GM11168 (cell line): ENCODE results near the gene RRAGC.

Experiments used
- in situ Hi-C: fragments of 300-500 bp; cut with MboI; formaldehyde crosslinking; loops from one replicate; pipeline ENCODE4 v1.12.0; 2022; ENCODE audit warnings: low sequenced_read_pairs; ENCODE audit not compliant: unreplicated experiment

RRAGC gene

DNA sequence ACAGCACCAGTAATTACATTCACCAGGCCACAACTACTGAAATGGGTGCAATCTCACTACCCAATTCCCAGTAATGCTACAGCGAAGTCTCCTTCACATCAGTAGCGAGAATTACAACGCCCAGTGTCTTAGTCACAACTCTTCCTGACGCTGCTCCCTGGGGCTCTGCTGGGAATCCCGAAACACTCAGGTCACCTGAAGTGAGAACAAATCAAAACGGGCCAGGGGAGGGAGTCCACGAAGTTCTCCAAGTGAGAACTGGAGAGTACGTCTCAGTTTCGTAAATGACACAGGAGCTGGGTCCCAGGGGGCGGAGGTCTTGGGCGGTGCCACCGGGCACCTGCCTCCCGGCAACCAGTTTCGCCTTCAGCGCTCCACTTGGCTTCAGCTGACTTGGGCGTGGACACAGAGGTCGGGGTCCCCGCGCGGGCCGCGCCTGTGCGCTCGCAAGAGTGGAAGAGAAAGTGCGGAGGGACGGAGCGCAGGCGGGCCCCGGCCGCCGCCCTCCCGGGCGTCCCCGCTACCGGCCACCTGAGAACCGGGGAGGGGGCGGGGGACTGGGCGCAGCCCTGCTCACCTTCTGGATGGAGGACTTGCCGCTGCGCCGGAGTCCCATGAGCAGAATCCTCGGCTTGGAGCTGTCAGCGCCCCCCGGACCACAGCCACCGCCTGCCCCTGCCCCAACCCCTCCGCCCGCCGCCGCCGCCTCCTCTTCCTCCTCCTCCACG, 575 bp downstream of the RRAGC start:
- in situ Hi-C loops: no loop called here

DNA sequence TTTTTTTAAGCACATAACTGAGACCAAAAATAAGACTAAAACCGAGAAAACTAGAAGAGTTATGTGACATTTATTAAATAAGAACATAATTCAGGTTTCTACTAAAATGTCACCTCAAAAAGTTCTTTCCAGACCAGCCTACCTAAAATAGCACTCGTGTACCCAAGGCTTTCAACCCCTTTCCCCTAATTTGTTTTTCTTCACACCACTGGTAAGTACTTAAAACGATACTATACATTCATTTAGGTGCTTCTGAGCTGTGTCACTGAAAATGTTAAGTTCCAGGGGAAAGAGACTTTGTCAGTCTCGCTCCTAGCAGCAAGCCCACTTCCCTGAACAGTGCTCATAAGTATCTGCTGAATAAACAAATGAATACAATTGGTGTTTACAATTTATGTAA, 6.8 kb downstream of the RRAGC start:
- in situ Hi-C loops: no loop called here

- in situ Hi-C loops: loop anchor here (25.0 kb wide), 1 partner anchor 836 kb away; the partner anchor contains the start of genes FHL3 and UTP11
Observed at GRCh38 chr1:38848071-38848470, 11.5 kb downstream of the RRAGC start.

GRCh38 chr1:38846210-38846609, 13.4 kb downstream of the RRAGC start:
- in situ Hi-C loops: loop anchor here (25.0 kb wide), 1 partner anchor 834 kb away; the partner anchor contains the start of genes FHL3 and UTP11

DNA sequence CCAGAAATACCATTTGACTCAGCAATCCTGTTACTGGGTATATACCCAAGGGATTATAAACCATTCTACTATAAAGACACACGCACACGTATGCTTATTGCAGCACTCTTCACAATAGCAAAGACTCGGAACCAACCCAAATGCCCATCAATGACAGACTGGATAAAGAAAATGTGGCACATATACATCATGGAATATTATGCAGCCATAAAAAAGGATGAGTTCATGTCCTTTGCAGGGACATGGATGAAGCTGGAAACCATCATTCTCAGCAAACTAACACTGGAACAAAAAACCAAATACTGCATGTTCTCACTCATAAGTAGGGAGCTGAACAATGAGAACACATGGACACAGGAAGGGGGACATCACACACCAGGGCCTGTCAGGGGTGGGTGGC, 14.5 kb downstream of the RRAGC start:
- in situ Hi-C loops: loop anchor here (25.0 kb wide), 1 partner anchor 833 kb away; the partner anchor contains the start of genes FHL3 and UTP11

GRCh38 chr1:38840281-38840680, 19.3 kb downstream of the RRAGC start:
- in situ Hi-C loops: loop anchor here (25.0 kb wide), 1 partner anchor 828 kb away; the partner anchor contains the start of genes FHL3 and UTP11

- in situ Hi-C loops: loop anchor here (25.0 kb wide), 1 partner anchor 827 kb away; the partner anchor contains the start of genes FHL3 and UTP11
Observed at GRCh38 chr1:38839363-38839762, 20.2 kb downstream of the RRAGC start.

DNA sequence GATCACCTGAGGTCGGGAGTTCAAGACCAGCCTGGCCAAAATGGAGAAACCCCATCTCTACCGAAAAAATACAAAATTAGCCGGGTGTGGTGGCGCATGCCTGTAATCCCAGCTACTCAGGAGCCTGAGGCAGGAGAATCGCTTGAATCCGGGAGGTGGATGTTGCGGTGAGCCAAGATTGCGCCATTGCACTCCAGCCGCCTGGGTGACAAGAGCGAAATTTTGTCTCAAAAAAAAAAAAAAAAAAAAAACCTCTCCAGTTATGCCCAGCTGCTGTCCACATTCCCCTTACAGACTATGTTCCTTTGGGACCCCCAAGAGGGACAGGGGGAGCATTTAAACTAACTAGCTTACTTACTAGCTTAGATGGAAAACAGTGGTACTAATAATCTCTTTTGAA, 23.3 kb downstream of the RRAGC start:
- in situ Hi-C loops: loop anchor here (25.0 kb wide), 1 partner anchor 824 kb away; the partner anchor contains the start of genes FHL3 and UTP11

DNA sequence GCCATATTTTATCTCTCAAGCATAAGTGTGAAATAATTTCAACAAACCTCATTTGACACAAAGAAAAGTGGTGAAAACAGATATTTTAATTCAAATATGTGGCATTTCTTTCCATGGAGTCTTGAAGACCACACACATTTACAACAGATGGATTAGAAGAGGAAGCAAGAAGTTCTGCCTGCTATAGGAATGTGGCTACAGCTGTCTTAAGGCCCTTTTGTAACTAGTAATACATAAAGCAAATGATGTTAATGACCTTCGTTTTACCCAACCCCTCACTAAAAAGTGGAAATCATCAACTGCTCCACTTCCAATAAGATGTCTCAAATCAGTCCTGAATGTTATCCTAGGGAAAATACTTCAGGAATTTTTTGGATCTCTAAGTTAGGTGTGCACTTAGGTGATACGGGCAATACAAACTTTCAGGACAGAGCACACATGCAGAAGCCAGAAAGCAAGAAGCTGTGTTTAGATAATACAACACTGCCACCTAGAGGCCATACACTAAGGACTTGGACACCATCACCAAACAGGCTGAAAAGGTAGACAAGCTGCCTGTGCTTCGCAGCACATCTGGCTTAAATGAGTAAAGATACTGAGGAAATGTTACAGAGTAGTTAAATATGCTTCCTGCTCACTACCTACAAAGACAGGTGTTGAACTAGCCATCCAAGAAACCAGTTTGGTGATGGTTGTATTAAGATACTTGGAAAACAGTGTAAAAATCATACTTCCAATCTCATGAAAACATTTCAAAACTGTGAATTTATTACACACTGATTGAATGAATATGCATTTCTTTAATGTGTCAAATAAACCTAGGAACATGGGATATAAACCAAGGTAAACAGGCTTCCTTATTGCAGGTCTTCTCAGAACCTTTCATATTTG, 24.4 kb downstream of the RRAGC start:
- in situ Hi-C loops: loop anchor here (25.0 kb wide), 1 partner anchor 823 kb away; the partner anchor contains the start of genes FHL3 and UTP11

DNA sequence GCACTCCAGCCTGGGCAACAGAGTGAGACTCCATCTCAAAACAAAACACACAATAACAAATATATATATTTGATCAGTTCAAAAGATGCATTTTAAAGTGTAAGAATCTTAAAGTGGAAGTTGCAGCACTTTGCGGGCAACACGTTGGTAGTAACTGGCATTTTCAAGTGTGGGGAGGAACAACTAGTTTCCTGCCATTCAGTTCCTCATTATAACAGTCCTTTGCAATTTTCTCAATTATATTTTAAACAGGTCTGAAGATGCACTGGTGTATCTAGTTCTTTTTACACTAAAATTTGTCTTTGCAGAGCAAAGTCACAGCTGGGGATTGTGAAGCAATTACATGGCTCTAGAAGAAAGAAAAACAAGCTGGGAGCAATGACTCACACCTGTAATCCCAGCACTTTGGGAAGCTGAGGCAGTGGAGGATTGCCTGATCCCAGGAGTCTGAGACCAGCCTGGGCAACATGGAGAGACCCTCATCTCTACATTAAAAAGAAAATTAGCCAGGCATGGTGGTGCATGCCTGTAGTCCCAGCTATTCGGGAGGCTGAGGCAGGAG, 25.3 kb downstream of the RRAGC start:
- in situ Hi-C loops: loop anchor here (25.0 kb wide), 1 partner anchor 822 kb away; the partner anchor contains the start of genes FHL3 and UTP11

DNA sequence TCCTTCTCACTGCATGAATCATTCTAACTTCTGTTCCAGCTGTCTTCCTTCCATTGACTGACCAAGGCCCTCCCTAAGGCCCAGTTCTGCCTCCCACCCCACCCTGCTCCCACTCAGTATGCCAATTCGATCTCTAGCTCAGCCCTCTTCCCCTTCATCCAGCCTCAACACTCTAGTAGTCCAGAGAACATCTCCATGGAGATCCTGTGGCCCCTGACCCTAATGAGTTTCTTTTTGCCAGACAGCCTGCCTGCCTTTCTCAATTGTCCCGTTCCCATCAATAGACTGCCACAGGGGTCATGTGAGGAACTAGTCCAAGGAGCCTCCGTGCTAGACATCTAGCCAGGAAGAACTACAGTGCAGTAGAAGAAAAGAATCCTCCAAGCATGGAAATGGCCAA, 26.4 kb downstream of the RRAGC start:
- in situ Hi-C loops: loop anchor here (25.0 kb wide), 1 partner anchor 821 kb away; the partner anchor contains the start of genes FHL3 and UTP11

DNA sequence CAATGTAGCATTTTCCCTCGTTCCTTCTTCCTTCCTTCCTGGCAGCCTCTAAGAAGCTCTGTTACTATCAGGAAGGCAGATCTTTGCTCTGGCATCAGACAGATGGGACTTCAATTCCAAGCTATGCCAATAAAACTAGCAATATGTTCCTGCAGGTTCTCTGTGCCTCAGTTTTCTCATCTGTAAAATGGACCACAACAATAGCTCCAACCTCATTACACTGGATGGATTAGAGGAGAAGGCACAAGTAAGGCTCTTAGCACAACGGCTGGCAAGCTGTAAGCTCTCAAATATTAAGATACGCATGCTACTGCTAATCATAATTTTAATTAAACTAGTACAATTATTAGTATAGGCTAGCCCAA, 27.2 kb downstream of the RRAGC start:
- in situ Hi-C loops: loop anchor here (25.0 kb wide), 1 partner anchor 820 kb away; the partner anchor contains the start of genes FHL3 and UTP11

GRCh38 chr1:38831731-38832369, 27.7 kb downstream of the RRAGC start:
- in situ Hi-C loops: loop anchor here (25.0 kb wide), 1 partner anchor 820 kb away; the partner anchor contains the start of genes FHL3 and UTP11

GRCh38 chr1:38829368-38829767, 30.2 kb downstream of the RRAGC start:
- in situ Hi-C loops: loop anchor here (25.0 kb wide), 1 partner anchor 817 kb away; the partner anchor contains the start of genes FHL3 and UTP11

- in situ Hi-C loops: loop anchor here (25.0 kb wide), 1 partner anchor 815 kb away; the partner anchor contains the start of genes FHL3 and UTP11
Observed at GRCh38 chr1:38827318-38827717, 32.3 kb downstream of the RRAGC start.

GRCh38 chr1:38826886-38827285, 32.7 kb downstream of the RRAGC start:
- in situ Hi-C loops: loop anchor here (25.0 kb wide), 1 partner anchor 815 kb away; the partner anchor contains the start of genes FHL3 and UTP11

DNA sequence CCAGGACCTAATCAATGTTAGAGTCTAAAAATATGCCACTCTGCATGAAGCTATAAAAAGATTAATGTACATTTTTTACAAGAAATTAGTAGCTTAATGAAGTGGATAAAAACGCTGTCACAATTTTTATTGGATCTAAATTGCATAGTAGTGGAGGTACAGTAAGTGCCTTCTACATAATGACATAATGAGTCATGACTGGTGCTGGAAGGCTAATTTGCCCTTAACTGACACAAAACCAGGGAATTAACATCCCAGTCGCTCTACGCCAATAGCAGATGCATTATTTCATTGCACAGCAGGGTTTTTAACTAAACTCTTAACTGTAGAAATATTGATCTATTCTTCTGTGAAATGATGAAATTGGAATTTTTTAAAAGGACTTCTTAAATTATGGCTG, 33.3 kb downstream of the RRAGC start:
- in situ Hi-C loops: loop anchor here (25.0 kb wide), 1 partner anchor 814 kb away; the partner anchor contains the start of genes FHL3 and UTP11

DNA sequence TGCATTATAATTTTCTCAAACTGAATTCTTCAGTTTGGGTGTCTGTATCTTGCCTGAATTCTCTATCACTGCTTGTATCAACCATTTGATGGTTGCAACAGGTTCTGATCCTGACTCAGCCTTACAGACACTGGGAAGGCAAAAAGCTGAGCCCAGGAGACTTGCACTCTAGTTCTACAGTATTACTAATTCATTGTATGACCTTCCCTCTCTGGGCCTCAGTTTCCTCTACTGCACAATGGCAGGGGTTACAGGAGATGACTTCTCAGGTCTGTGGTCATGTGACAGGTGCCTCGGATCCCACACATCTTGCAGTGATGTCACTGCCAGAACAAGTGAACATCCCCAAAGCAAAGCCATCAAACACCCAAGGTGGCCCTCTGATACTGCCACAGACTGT, 38.7 kb downstream of the RRAGC start:
- in situ Hi-C loops: loop anchor here (25.0 kb wide), 1 partner anchor 209 kb away; no protein-coding TSS in a partner anchor

GRCh38 chr1:38819516-38819915, 40.1 kb downstream of the RRAGC start:
- in situ Hi-C loops: loop anchor here (25.0 kb wide), 1 partner anchor 207 kb away; no protein-coding TSS in a partner anchor
